Measurements from ENCODE around the gene APOC3. TPM values are rescaled to one million over a fixed set of nuclear protein-coding genes. Genes with fewer than 3 reads are reported as not detected.
"Not testable (repeated sequence)": the region's sequence is repeated elsewhere in the genome, so short reads cannot be mapped to it uniquely, and the experiment has no call there.

The APOC3 gene
- total RNA-seq, 1 donor from 2014 or later: not detected

- no peak for TF ChIP-seq CTCF (IDR thresholded peaks at IDR 0.05; ENCODE audit: unreplicated experiment)
- Mint-ChIP-seq H3K4me1 (no peaks in the 10 kb centered on the region), H3K9me3 (peaks cover 4% of the 10 kb centered on the region), H3K36me3 (no peaks in the 10 kb centered on the region), H3K27me3 (ENCODE audit: low read depth) (peaks cover 4% of the 10 kb centered on the region), H3K4me3 (no peak overlapping the region), H3K27ac (no peak overlapping the region)
- no peak for DNase-seq (ENCODE audit: low spot score in 2 of 2, unreplicated experiment in 2 of 2)
Measured at GRCh38 chr11:116796548-116796947, 33.2 kb upstream of the APOC3 start.

- Mint-ChIP-seq H3K4me3 (no peak overlapping the region), H3K27me3 (ENCODE audit: low read depth) (peaks cover 8% of the 10 kb centered on the region)
- no peak for TF ChIP-seq CTCF (IDR thresholded peaks at IDR 0.05; ENCODE audit: unreplicated experiment)
Measured at GRCh38 chr11:116797816-116798215, 31.9 kb upstream of the APOC3 start.

GRCh38 chr11:116798368-116798767 lies 31.3 kb upstream of the APOC3 start:
- Mint-ChIP-seq H3K27me3 (ENCODE audit: low read depth) (peaks cover 9% of the 10 kb centered on the region), H3K27ac (no peak overlapping the region), H3K4me3 (no peak overlapping the region), H3K36me3 (no peaks in the 10 kb centered on the region), H3K4me1 (no peaks in the 10 kb centered on the region), H3K9me3 (peaks cover 4% of the 10 kb centered on the region)
- DNase-seq (ENCODE audit: low spot score in 2 of 2, unreplicated experiment in 2 of 2): no peak
- TF ChIP-seq CTCF (IDR thresholded peaks at IDR 0.05; ENCODE audit: unreplicated experiment): no peak

More at GRCh38 chr11:116797816-116798215, 31.9 kb upstream of the APOC3 start:
- no peak for DNase-seq (ENCODE audit: low spot score in 2 of 2, unreplicated experiment in 2 of 2)
- H3K4me1 Mint-ChIP-seq: no peaks in the 10 kb centered on the region
- peaks cover 4% of the 10 kb centered on the region for H3K9me3 Mint-ChIP-seq
- H3K27ac Mint-ChIP-seq: no peak overlapping the region
- H3K36me3 Mint-ChIP-seq: no peaks in the 10 kb centered on the region

GRCh38 chr11:116800610-116801009 lies 29.1 kb upstream of the APOC3 start:
- Mint-ChIP-seq H3K27me3 (ENCODE audit: low read depth) (peaks cover 17% of the 10 kb centered on the region), H3K36me3 (no peaks in the 10 kb centered on the region), H3K4me1 (no peaks in the 10 kb centered on the region), H3K9me3 (peaks cover 4% of the 10 kb centered on the region), H3K4me3 (no peak overlapping the region), H3K27ac (no peak overlapping the region)
- TF ChIP-seq CTCF (IDR thresholded peaks at IDR 0.05; ENCODE audit: unreplicated experiment): no peak
- DNase-seq (ENCODE audit: low spot score in 2 of 2, unreplicated experiment in 2 of 2): no peak

GRCh38 chr11:116801662-116802061 lies 28.0 kb upstream of the APOC3 start:
- not testable (repeated sequence) for DNase-seq (ENCODE audit: low spot score in 2 of 2, unreplicated experiment in 2 of 2); H3K4me1 Mint-ChIP-seq; H3K27ac Mint-ChIP-seq; H3K9me3 Mint-ChIP-seq; H3K36me3 Mint-ChIP-seq; H3K4me3 Mint-ChIP-seq
- peaks cover 17% of the 10 kb centered on the region for H3K27me3 Mint-ChIP-seq (ENCODE audit: low read depth)

GRCh38 chr11:116804001-116804400 lies 25.7 kb upstream of the APOC3 start:
- no peaks in the 10 kb centered on the region for H3K36me3 Mint-ChIP-seq
- H3K9me3 Mint-ChIP-seq: peaks cover under 1% of the 10 kb centered on the region
- no peaks in the 10 kb centered on the region for H3K4me1 Mint-ChIP-seq
- H3K27me3 Mint-ChIP-seq (ENCODE audit: low read depth): peaks cover 21% of the 10 kb centered on the region
- H3K27ac Mint-ChIP-seq: no peak overlapping the region
- no peak overlapping the region for H3K4me3 Mint-ChIP-seq
- DNase-seq (ENCODE audit: low spot score in 2 of 2, unreplicated experiment in 2 of 2): no peak
- no peak for TF ChIP-seq CTCF (IDR thresholded peaks at IDR 0.05; ENCODE audit: unreplicated experiment)

Data from mesothelial cell of epicardium (in vitro differentiated cells).